ENCODE data around the gene APOO. TPM values are rescaled to one million over a fixed set of nuclear protein-coding genes. Genes with fewer than 3 reads are reported as not detected.
"Not testable (repeated sequence)": the region's sequence is repeated elsewhere in the genome, so short reads cannot be mapped to it uniquely, and the experiment has no call there.

The APOO gene
- total RNA-seq, 2 donors from 2014 or later: 25.6 to 26.3 TPM

GRCh38 chrX:23896981-23897380 is 10.8 kb downstream of the APOO start:
- Mint-ChIP-seq H3K27me3 (peaks cover 0 to 2% of the 10 kb centered on the region in 2 donors), H3K9me3 (no peaks in the 10 kb centered on the region), H3K36me3 (no peaks in the 10 kb centered on the region), H3K4me1 (ENCODE audit: low read depth in 2 of 2) (no peaks in the 10 kb centered on the region), H3K27ac (no peak overlapping the region), H3K4me3 (no peak overlapping the region)
- DNase-seq (ENCODE audit: low spot score): no peak
- ATAC-seq: no peak

GRCh38 chrX:23896539-23896938 is 11.2 kb downstream of the APOO start:
- not testable (repeated sequence) for H3K4me3 Mint-ChIP-seq; H3K4me1 Mint-ChIP-seq (ENCODE audit: low read depth in 2 of 2); DNase-seq (ENCODE audit: low spot score); H3K36me3 Mint-ChIP-seq; H3K9me3 Mint-ChIP-seq; H3K27me3 Mint-ChIP-seq; ATAC-seq; H3K27ac Mint-ChIP-seq

GRCh38 chrX:23894993-23895392 is 12.7 kb downstream of the APOO start:
- DNase-seq (ENCODE audit: low spot score); H3K36me3 Mint-ChIP-seq; H3K27me3 Mint-ChIP-seq; H3K27ac Mint-ChIP-seq; H3K4me1 Mint-ChIP-seq (ENCODE audit: low read depth in 2 of 2); ATAC-seq; H3K4me3 Mint-ChIP-seq; H3K9me3 Mint-ChIP-seq: not testable (repeated sequence)

- H3K36me3 Mint-ChIP-seq: no peaks in the 10 kb centered on the region
- ATAC-seq: no peak
- H3K4me1 Mint-ChIP-seq (ENCODE audit: low read depth in 2 of 2): peaks cover 0 to under 1% of the 10 kb centered on the region in 2 donors
These were observed 16.8 kb downstream of the APOO start for GRCh38 chrX:23890933-23891332.

GRCh38 chrX:23888887-23889501 is 18.7 kb downstream of the APOO start:
- Mint-ChIP-seq H3K4me3 (no peak overlapping the region), H3K27me3 (peaks cover 0 to 4% of the 10 kb centered on the region in 2 donors), H3K27ac (no peak overlapping the region), H3K36me3 (no peaks in the 10 kb centered on the region), H3K4me1 (ENCODE audit: low read depth in 2 of 2) (peaks cover 2 to 7% of the 10 kb centered on the region in 2 donors), H3K9me3 (no peaks in the 10 kb centered on the region)
- no peak for DNase-seq (ENCODE audit: low spot score)
- no peak for ATAC-seq

More at GRCh38 chrX:23890933-23891332, 16.8 kb downstream of the APOO start:
- H3K27ac Mint-ChIP-seq: no peak overlapping the region
- DNase-seq (ENCODE audit: low spot score): no peak
- H3K27me3 Mint-ChIP-seq: peaks cover 0 to 2% of the 10 kb centered on the region in 2 donors
- H3K9me3 Mint-ChIP-seq: no peaks in the 10 kb centered on the region
- H3K4me3 Mint-ChIP-seq: no peak overlapping the region

GRCh38 chrX:23887918-23888317 is 19.8 kb downstream of the APOO start:
- ATAC-seq: no peak
- no peaks in the 10 kb centered on the region for H3K9me3 Mint-ChIP-seq
- H3K27ac Mint-ChIP-seq: no peak overlapping the region
- no peak for DNase-seq (ENCODE audit: low spot score)
- no peaks in the 10 kb centered on the region for H3K36me3 Mint-ChIP-seq
- H3K4me1 Mint-ChIP-seq (ENCODE audit: low read depth in 2 of 2): peaks cover 7% of the 10 kb centered on the region in 2 donors
- H3K27me3 Mint-ChIP-seq: peaks cover 0 to 8% of the 10 kb centered on the region in 2 donors
- no peak overlapping the region for H3K4me3 Mint-ChIP-seq

GRCh38 chrX:23887451-23887850 is 20.3 kb downstream of the APOO start:
- Mint-ChIP-seq H3K36me3 (no peaks in the 10 kb centered on the region), H3K4me3 (no peak overlapping the region), H3K4me1 (ENCODE audit: low read depth in 2 of 2) (peaks cover 7% of the 10 kb centered on the region in 2 donors), H3K27ac (no peak overlapping the region), H3K9me3 (no peaks in the 10 kb centered on the region), H3K27me3 (peaks cover 0 to 8% of the 10 kb centered on the region in 2 donors)
- DNase-seq (ENCODE audit: low spot score) (no peak), ATAC-seq (no peak)

- Mint-ChIP-seq H3K9me3 (no peaks in the 10 kb centered on the region), H3K27ac (no peak overlapping the region), H3K4me1 (ENCODE audit: low read depth in 2 of 2) (peaks cover 7% of the 10 kb centered on the region in 2 donors), H3K4me3 (no peak overlapping the region), H3K36me3 (no peaks in the 10 kb centered on the region), H3K27me3 (peaks cover 0 to 8% of the 10 kb centered on the region in 2 donors)
- ATAC-seq (no peak), DNase-seq (ENCODE audit: low spot score) (no peak)
These were observed 21.9 kb downstream of the APOO start for GRCh38 chrX:23885803-23886202.

GRCh38 chrX:23884427-23885024 is 23.2 kb downstream of the APOO start:
- no peak overlapping the region for H3K27ac Mint-ChIP-seq
- DNase-seq (ENCODE audit: low spot score) (no peak), ATAC-seq (no peak)
- H3K4me1 Mint-ChIP-seq (ENCODE audit: low read depth in 2 of 2): peaks cover 7% of the 10 kb centered on the region in 2 donors
- H3K4me3 Mint-ChIP-seq: no peak overlapping the region
- no peaks in the 10 kb centered on the region for H3K36me3 Mint-ChIP-seq
- no peaks in the 10 kb centered on the region for H3K9me3 Mint-ChIP-seq
- peaks cover 0 to 8% of the 10 kb centered on the region in 2 donors for H3K27me3 Mint-ChIP-seq

- no peaks in the 10 kb centered on the region for H3K9me3 Mint-ChIP-seq
- no peak overlapping the region for H3K4me3 Mint-ChIP-seq
- peaks cover 0 to 8% of the 10 kb centered on the region in 2 donors for H3K27me3 Mint-ChIP-seq
- no peaks in the 10 kb centered on the region for H3K36me3 Mint-ChIP-seq
- peaks cover 7% of the 10 kb centered on the region in 2 donors for H3K4me1 Mint-ChIP-seq (ENCODE audit: low read depth in 2 of 2)
- ATAC-seq: no peak
- DNase-seq (ENCODE audit: low spot score): no peak
- no peak overlapping the region for H3K27ac Mint-ChIP-seq
These were observed 23.9 kb downstream of the APOO start for GRCh38 chrX:23883737-23884354.

GRCh38 chrX:23879380-23880090 is 28.2 kb downstream of the APOO start:
- Mint-ChIP-seq H3K27me3 (peaks cover 0 to 6% of the 10 kb centered on the region in 2 donors), H3K27ac (no peak overlapping the region), H3K36me3 (no peaks in the 10 kb centered on the region), H3K4me1 (ENCODE audit: low read depth in 2 of 2) (peaks cover 3 to 7% of the 10 kb centered on the region in 2 donors), H3K4me3 (no peak overlapping the region), H3K9me3 (no peaks in the 10 kb centered on the region)
- ATAC-seq: no peak
- no peak for DNase-seq (ENCODE audit: low spot score)

- Mint-ChIP-seq H3K36me3 (no peaks in the 10 kb centered on the region), H3K27me3 (peaks cover 0 to 3% of the 10 kb centered on the region in 2 donors), H3K9me3 (no peaks in the 10 kb centered on the region), H3K4me3 (no peak overlapping the region), H3K4me1 (ENCODE audit: low read depth in 2 of 2) (no peaks in the 10 kb centered on the region), H3K27ac (no peak overlapping the region)
- ATAC-seq: no peak
- no peak for DNase-seq (ENCODE audit: low spot score)
These were observed 35.7 kb downstream of the APOO start for GRCh38 chrX:23871905-23872546.

GRCh38 chrX:23870041-23870440 is 37.7 kb downstream of the APOO start:
- DNase-seq (ENCODE audit: low spot score): no peak
- Mint-ChIP-seq H3K27me3 (peaks cover 0 to 3% of the 10 kb centered on the region in 2 donors), H3K36me3 (no peaks in the 10 kb centered on the region), H3K4me1 (ENCODE audit: low read depth in 2 of 2) (no peaks in the 10 kb centered on the region), H3K9me3 (no peaks in the 10 kb centered on the region), H3K27ac (no peak overlapping the region), H3K4me3 (no peak overlapping the region)
- no peak for ATAC-seq
